Gastrocnemius medialis (tissue), 4 donors: Measurements from ENCODE around the gene PICK1. TPM values are rescaled to one million over a fixed set of nuclear protein-coding genes. Genes with fewer than 3 reads are reported as not detected.

ENCODE experiments used
- ATAC-seq, 2 donors: fragments of 150-250 bp; one replicate each; pipeline ENCODE4 v1.9.1; 2016
- DNase-seq, 2 donors: peaks; one replicate each; pipeline ENCODE4 v3.0.0-alpha.2; 2019
- H3K27ac ChIP-seq, 4 donors: fragments of 200-600 bp; sonication (generic); 1 replicate in 1 of 4; 2 replicates in 3 of 4; pipeline ENCODE4 v1.5.1; 2016 to 2018; ENCODE audit warnings: mild to moderate bottlenecking in 2 of 4, moderate library complexity in 1 of 4
- H3K27me3 ChIP-seq, 3 donors: fragments of 200-600 bp; sonication (generic) in 2 of 3; 1 replicate in 1 of 3; 2 replicates in 2 of 3; pipeline versions ENCODE4 v1.5.1 to v1.6.0; 2016 to 2019; ENCODE audit warnings: mild to moderate bottlenecking in 1 of 3, moderate library complexity in 1 of 3
- H3K36me3 ChIP-seq, 2 donors: fragments of 200-600 bp; sonication (generic) in 1 of 2; one replicate each; pipeline ENCODE4 v1.5.1; 2017 to 2018
- H3K4me1 ChIP-seq, 2 donors: fragments of 200-600 bp; sonication (generic) in 1 of 2; one replicate each; pipeline ENCODE4 v1.5.1; 2016 to 2017; ENCODE audit warnings: mild to moderate bottlenecking in 2 of 2
- H3K4me3 ChIP-seq, 4 donors: fragments of 200-600 bp; sonication (generic) in 3 of 4; 1 replicate in 1 of 4; 2 replicates in 3 of 4; pipeline ENCODE4 v1.5.1; 2016 to 2019; ENCODE audit warnings: mild to moderate bottlenecking in 2 of 4
- H3K9me3 ChIP-seq, 3 donors: fragments of 200-600 bp; sonication (generic) in 2 of 3; 1 replicate in 1 of 3; 2 replicates in 2 of 3; pipeline ENCODE4 v1.5.1; 2016 to 2019
- POLR2A ChIP-seq, 2 donors: fragments of 450-650 bp; IDR thresholded peaks; one replicate each; pipeline ENCODE4 v1.6.1; 2017; ENCODE audit warnings: antibody characterized with exemption in 2 of 2, mild to moderate bottlenecking in 2 of 2, moderate library complexity in 2 of 2
- in situ Hi-C, 4 donors: fragments of 200-750 bp; cut with MboI; loops; one replicate each; pipeline versions ENCODE4 v1.15.0 to v1.8.0; 2017; ENCODE audit warnings: low sequenced_read_pairs in 4 of 4
- intact Hi-C: fragments of 100-400 bp; cut with DNase I; formaldehyde crosslinking; loops from one replicate; pipeline ENCODE4 v1.15.1; 2023; ENCODE audit warnings: low total_unique reads
- total RNA-seq, 4 donors: library from RNA; depleted of rRNA; stranded (reverse); fragments of >200 nt; gene quantifications; one replicate each; pipeline versions ENCODE4 v1.1.0 to v1.2.3, GENCODE V29; 2016
- TF ChIP-seq, protein P1 (sequence below), 5 experiments: fragments of 450-650 bp in 3 of 5; fragments of 200-600 bp in 2 of 5; sonication (generic) in 2 of 5; IDR thresholded peaks in 4 of 5; conservative IDR thresholded peaks in 1 of 5; 1 replicate in 4 of 5; 2 replicates in 1 of 5; pipeline ENCODE4 v1.5.1; 2016 to 2019; ENCODE audit warnings: antibody characterized with exemption in 5 of 5, mild to moderate bottlenecking in 3 of 5, moderate library complexity in 3 of 5

The PICK1 gene
- total RNA-seq, 4 donors from 2014 or later, result 36.4 to 63.8 (median 50.1) TPM

DNA sequence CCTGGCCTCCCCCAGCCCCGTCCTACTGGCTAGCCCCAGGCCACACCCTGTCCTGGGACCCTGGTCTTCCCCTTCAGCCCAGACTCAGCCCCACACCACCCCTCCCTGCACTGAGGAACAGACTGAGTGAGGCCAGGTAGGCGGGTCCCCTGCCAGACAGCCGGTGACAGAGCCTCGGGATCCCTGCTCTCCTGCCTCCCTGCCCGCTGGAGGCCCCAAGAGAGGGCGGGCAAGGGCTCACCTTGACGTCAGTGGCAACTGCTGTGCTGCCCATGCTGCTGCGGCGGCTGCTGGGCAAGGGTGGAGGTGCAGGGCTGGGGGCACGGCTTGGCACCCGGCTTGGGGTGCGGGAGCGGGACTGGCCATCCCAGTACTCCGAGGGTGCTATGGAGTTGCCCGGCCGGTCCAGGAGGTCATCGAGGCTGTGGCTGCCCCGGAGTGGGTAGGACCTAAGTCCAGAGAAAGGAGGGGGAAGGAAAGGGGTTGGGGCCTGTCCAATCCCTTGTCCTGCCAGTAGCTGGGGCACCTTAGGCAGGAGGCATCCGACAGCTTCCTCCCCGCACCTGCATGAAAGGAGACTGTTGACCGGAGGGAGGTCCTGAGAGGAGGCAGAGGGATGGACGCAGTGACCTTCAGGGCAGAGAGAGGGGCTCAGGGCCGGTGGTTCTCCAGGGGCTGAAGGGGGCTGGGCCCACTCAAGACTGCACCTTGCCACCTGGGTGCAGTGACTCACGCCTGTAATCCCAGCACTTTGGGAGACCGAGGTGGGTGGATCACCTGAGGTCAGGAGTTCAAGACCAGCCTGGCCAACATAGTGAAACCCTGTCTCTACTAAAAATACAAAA lies 29.0 kb downstream of the PICK1 start:
- Histone ChIP-seq H3K4me3 (no peak overlapping the region), H3K27me3 (peaks cover 22 to 29% (median 23%) of the 10 kb centered on the region in 3 donors), H3K4me1 (peaks cover 5 to 12% of the 10 kb centered on the region in 2 donors), H3K27ac (no peak overlapping the region), H3K9me3 (no peaks in the 10 kb centered on the region), H3K36me3 (no peaks in the 10 kb centered on the region)
- ATAC-seq (no peak), DNase-seq (no peak)
- TF ChIP-seq, protein P1, sequence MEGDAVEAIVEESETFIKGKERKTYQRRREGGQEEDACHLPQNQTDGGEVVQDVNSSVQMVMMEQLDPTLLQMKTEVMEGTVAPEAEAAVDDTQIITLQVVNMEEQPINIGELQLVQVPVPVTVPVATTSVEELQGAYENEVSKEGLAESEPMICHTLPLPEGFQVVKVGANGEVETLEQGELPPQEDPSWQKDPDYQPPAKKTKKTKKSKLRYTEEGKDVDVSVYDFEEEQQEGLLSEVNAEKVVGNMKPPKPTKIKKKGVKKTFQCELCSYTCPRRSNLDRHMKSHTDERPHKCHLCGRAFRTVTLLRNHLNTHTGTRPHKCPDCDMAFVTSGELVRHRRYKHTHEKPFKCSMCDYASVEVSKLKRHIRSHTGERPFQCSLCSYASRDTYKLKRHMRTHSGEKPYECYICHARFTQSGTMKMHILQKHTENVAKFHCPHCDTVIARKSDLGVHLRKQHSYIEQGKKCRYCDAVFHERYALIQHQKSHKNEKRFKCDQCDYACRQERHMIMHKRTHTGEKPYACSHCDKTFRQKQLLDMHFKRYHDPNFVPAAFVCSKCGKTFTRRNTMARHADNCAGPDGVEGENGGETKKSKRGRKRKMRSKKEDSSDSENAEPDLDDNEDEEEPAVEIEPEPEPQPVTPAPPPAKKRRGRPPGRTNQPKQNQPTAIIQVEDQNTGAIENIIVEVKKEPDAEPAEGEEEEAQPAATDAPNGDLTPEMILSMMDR (IDR thresholded peaks at IDR 0.05 in 4 of 5, conservative IDR thresholded peaks at IDR 0.05 in 1 of 5), result no peak
- TF ChIP-seq POLR2A (IDR thresholded peaks at IDR 0.05), result no peak
- in situ Hi-C loops, result no loop called here
- intact Hi-C loops, result no loop called here

DNA sequence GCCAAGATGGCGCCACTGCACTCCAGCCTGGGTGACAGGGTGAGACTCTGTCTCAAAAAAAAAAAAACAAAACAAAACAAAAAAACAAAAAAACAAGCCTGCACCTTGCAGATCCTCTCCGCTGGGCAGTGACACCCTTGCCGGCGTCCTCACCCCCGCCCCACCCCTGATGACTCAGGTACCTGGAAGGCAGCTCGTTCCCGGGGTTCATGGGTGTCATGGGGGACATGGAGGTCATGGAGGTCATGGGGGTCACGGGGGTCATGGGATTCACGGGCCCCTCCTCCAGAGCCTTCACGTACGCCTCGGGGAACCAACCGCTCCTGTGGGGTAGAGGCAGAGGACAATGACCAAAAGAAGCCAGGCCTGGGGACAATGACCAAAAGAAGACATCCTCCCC lies 29.7 kb downstream of the PICK1 start:
- no peak for DNase-seq

DNA sequence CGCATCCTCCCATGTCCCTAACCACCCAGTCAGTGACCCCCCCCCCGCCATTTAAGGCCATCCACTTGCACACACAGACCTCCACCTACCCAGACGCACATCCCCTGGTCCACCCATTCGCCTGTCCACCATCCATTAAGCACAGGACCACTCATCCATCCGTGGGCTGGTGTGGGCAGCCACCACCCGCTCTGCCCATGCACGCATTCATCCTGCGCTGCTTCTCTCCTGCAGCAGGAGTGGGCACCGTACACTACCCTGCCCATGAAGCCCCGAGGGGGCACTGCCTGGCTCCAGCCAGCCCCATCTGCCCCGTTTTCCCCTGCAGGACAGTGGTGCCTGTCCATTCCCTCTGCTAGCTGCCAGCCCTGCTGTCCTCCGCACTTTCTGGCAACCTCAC lies 30.7 kb downstream of the PICK1 start:
- intact Hi-C loops, result no loop called here

More for the DNA sequence above, 29.7 kb downstream of the PICK1 start:
- in situ Hi-C loops (no loop called here), intact Hi-C loops (no loop called here)
- no peak overlapping the region for H3K27ac ChIP-seq
- peaks cover 18 to 24% (median 19%) of the 10 kb centered on the region in 3 donors for H3K27me3 ChIP-seq
- H3K36me3 ChIP-seq, result no peaks in the 10 kb centered on the region
- H3K4me1 ChIP-seq, result peaks cover 5 to 6% of the 10 kb centered on the region in 2 donors
- H3K4me3 ChIP-seq, result no peak overlapping the region
- TF ChIP-seq POLR2A (IDR thresholded peaks at IDR 0.05), result no peak
- TF ChIP-seq, protein P1 (IDR thresholded peaks at IDR 0.05 in 4 of 5, conservative IDR thresholded peaks at IDR 0.05 in 1 of 5), result no peak
- ATAC-seq, result no peak
- no peaks in the 10 kb centered on the region for H3K9me3 ChIP-seq

DNA sequence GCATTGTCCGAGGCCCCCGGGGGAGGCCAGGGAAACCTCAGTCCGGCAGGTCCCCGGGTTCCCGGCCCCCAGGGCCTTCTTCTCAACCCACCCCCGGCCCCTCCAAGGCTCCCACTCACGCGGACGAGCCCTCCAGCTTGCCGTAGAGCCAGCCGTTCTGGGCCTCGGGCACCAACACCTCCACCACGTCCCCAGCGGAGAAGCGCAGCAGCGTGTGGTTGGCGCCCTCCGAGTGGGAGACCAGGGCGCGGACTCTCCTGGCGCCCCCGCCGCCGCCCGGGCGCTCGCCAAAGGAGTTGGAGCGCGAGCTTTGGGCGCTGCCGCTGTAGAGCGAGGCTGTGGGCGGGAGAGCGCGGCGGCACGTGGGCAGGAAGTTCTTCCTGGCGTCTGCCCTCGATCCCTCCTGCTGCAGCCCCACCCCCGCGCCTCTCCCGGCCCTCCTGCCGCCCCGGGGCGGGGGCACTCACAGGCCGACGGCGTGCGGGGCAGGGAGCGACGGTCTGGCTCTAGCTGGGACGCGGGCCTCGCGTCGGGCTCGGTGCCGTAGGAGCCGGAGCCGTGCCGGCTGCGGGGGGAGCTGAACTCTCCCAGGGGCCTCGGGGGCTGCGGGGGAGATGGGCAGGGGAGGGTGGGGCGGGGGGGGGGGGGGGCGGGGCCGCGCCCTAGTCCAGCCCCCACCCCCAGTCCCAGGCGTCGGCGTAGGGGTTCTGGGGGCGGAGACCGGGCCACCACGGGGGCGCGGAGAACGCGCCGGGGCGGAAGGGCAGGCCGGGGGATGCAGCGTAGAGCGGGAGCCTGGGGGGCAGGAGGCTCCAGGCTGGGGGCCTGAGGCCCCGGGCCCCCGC lies 31.6 kb downstream of the PICK1 start:
- Histone ChIP-seq H3K4me3 (peak overlapping the region in 3 of 4 donors; percentile 19 to 42 (median 29)), H3K27me3 (peaks cover 5 to 9% (median 8%) of the 10 kb centered on the region in 3 donors), H3K27ac (no peak overlapping the region), H3K4me1 (no peaks in the 10 kb centered on the region), H3K9me3 (no peaks in the 10 kb centered on the region), H3K36me3 (no peaks in the 10 kb centered on the region)
- no peak for DNase-seq
- TF ChIP-seq POLR2A (IDR thresholded peaks at IDR 0.05), result no peak
- TF ChIP-seq, protein P1 (IDR thresholded peaks at IDR 0.05 in 4 of 5, conservative IDR thresholded peaks at IDR 0.05 in 1 of 5), result no peak
- ATAC-seq, result peak in 1 of 2 donors; percentile 21
- intact Hi-C loops, result no loop called here
- in situ Hi-C loops, result no loop called here

More for the DNA sequence above, 30.7 kb downstream of the PICK1 start:
- peaks cover 10 to 15% (median 10%) of the 10 kb centered on the region in 3 donors for H3K27me3 ChIP-seq
- DNase-seq, result no peak
- H3K9me3 ChIP-seq, result no peaks in the 10 kb centered on the region
- no peak overlapping the region for H3K27ac ChIP-seq
- TF ChIP-seq, protein P1 (IDR thresholded peaks at IDR 0.05 in 4 of 5, conservative IDR thresholded peaks at IDR 0.05 in 1 of 5), result no peak
- TF ChIP-seq POLR2A (IDR thresholded peaks at IDR 0.05), result no peak
- H3K36me3 ChIP-seq, result no peaks in the 10 kb centered on the region
- in situ Hi-C loops, result no loop called here
- no peaks in the 10 kb centered on the region for H3K4me1 ChIP-seq
- H3K4me3 ChIP-seq, result no peak overlapping the region
- ATAC-seq, result no peak
